H1 (cell line): ENCODE data around the gene PDLIM4. TPM values are rescaled to one million over a fixed set of nuclear protein-coding genes. Genes with fewer than 3 reads are reported as not detected.

Experiments used
- BCL11A ChIP-seq, 2 experiments: IDR thresholded peaks; one replicate each; pipeline ENCODE4 v1.6.1; 2011; ENCODE audit warnings: low read depth in 2 of 2, low read length in 2 of 2, mild to moderate bottlenecking in 2 of 2
- GABPA ChIP-seq: IDR thresholded peaks from 2 replicates; pipeline ENCODE4 v1.6.1; 2011; ENCODE audit warnings: mild to moderate bottlenecking, low read length, moderate library complexity, borderline replicate concordance; ENCODE audit not compliant: insufficient read depth
- HDAC2 ChIP-seq, 2 experiments: fragments of 300-600 bp in 1 of 2; sonication (generic) in 1 of 2; IDR thresholded peaks; 2 replicates each; pipeline ENCODE4 v1.6.1; 2011 to 2012; ENCODE audit warnings: low read depth in 2 of 2, low read length in 2 of 2, mild to moderate bottlenecking in 2 of 2, moderate library complexity in 2 of 2, borderline replicate concordance in 1 of 2, inconsistent platforms in 1 of 2
- KDM1A ChIP-seq: fragments of 200-600, 300-600 bp; sonication (generic); IDR thresholded peaks from 2 replicates; pipeline ENCODE4 v1.7.1; 2016; ENCODE audit warnings: mild to moderate bottlenecking, low read length, borderline replicate concordance
- PHF8 ChIP-seq: fragments of 200-600 bp; sonication (generic); conservative IDR thresholded peaks from 2 replicates; pipeline ENCODE4 v1.7.1; 2012; ENCODE audit warnings: low read depth, mild to moderate bottlenecking, inconsistent platforms, low read length, moderate library complexity
- POU5F1 ChIP-seq: IDR thresholded peaks from 2 replicates; pipeline ENCODE4 v1.6.1; 2011; ENCODE audit warnings: low read depth, mild to moderate bottlenecking, low read length, moderate library complexity
- RAD21 ChIP-seq, 2 experiments: IDR thresholded peaks in 1 of 2; conservative IDR thresholded peaks in 1 of 2; 2 replicates each; pipeline ENCODE4 v1.6.1; 2011; ENCODE audit warnings: low read depth in 2 of 2, low read length in 2 of 2, improper control_type of control experiment in 1 of 2, inconsistent platforms in 1 of 2, mild to moderate bottlenecking in 1 of 2, moderate library complexity in 1 of 2
- RBBP5 ChIP-seq: IDR thresholded peaks from 2 replicates; pipeline ENCODE4 v1.7.1; 2012; ENCODE audit warnings: low read depth, mild to moderate bottlenecking, inconsistent platforms, low read length, moderate library complexity, borderline replicate concordance
- SP2 ChIP-seq: IDR thresholded peaks from 2 replicates; pipeline ENCODE4 v1.6.1; 2012; ENCODE audit warnings: mild to moderate bottlenecking, low read length, inconsistent platforms
- TEAD4 ChIP-seq: IDR thresholded peaks from 2 replicates; pipeline ENCODE4 v1.6.1; 2012; ENCODE audit warnings: low read depth, low read length, inconsistent platforms, mixed read lengths
- polyA plus RNA-seq, 7 experiments: library from polyadenylated mRNA; depleted of rRNA in 3 of 7; stranded (reverse) in 5 of 7; unstranded in 2 of 7; fragments of >200 nt in 5 of 7; fragments of 200-250 nt in 2 of 7; gene quantifications; 1 replicate in 5 of 7; 2 replicates in 1 of 7; 4 replicates in 1 of 7; pipeline versions ENCODE4 v1.2.1 to v1.2.3, GENCODE V29; 2011 to 2013; ENCODE audit warnings: missing spikeins in 2 of 7, mixed read lengths in 2 of 7
- total RNA-seq: library from RNA; stranded (reverse); fragmentation: NEBNext Ultra II Directional; extraction: Animal tissue kit (Norgen Biotek cat#: 25700); gene quantifications from 2 replicates; pipeline ENCODE4 v1.2.1, GENCODE V29; 2021
- TF ChIP-seq, protein P1 (sequence below): IDR thresholded peaks from 2 replicates; pipeline ENCODE4 v1.6.1; 2012; ENCODE audit warnings: inconsistent platforms
- TF ChIP-seq, protein P2 (sequence below): IDR thresholded peaks from 2 replicates; pipeline ENCODE4 v1.6.1; 2012; ENCODE audit warnings: inconsistent platforms
- TF ChIP-seq, protein P3 (sequence below): IDR thresholded peaks from 2 replicates; pipeline ENCODE4 v1.6.1; 2012; ENCODE audit warnings: low read length, inconsistent platforms

Gene PDLIM4
- total and polyA plus RNA-seq, 2 of the 8 experiments (the other 6 are each of a cell fraction or from before 2014, with no cell fraction given), result 10.7 to 29.1 TPM

DNA sequence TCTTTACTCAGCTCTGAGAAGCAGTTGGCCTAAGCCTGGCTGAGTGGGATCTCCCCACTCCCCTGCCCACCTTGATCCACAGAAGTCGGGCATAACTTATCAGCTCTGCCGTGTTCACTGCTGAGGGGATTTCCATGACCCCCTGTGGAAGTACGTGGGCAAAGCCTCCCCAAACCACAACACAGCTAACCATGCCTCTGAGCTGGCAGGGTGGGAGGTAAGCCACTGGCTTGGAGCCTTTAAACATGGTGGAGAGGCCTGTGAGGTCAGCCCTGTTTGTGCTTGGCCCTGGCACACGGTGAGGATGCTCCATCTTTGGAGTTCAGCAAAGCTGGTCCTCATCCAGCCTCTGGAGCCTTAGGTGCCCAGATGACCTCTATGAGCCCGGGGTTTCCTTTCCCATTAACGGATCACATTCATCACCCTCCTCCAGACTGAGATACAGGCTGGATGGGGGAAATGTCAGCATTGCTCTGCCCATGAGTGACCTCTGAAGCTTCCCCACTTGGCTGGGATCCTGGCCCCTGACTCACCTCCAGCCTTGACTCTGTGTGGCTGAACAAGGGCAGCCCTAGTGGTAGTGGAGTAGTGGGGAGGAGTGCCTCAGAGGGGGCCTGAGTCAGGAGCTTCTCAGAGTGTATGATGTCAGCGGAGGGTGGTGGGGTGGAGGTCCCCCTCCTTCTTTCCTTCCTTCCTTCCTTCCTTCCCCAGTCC, 6.2 kb downstream of the PDLIM4 start (continued):
- TF ChIP-seq HDAC2 (IDR thresholded peaks at IDR 0.05; ENCODE audit: borderline replicate concordance in 1 of 2, low read depth in 2 of 2, low read length in 2 of 2), result no peak
- TF ChIP-seq KDM1A, result no peak
- no peak for TF ChIP-seq RBBP5
- TF ChIP-seq BCL11A (IDR thresholded peaks at IDR 0.05; ENCODE audit: low read depth in 2 of 2, low read length in 2 of 2), result no peak
- TF ChIP-seq SP2, result no peak
- TF ChIP-seq GABPA, result no peak
- TF ChIP-seq, protein P1, sequence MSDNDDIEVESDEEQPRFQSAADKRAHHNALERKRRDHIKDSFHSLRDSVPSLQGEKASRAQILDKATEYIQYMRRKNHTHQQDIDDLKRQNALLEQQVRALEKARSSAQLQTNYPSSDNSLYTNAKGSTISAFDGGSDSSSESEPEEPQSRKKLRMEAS, result no peak
- TF ChIP-seq POU5F1, result no peak
- TF ChIP-seq, protein P2, sequence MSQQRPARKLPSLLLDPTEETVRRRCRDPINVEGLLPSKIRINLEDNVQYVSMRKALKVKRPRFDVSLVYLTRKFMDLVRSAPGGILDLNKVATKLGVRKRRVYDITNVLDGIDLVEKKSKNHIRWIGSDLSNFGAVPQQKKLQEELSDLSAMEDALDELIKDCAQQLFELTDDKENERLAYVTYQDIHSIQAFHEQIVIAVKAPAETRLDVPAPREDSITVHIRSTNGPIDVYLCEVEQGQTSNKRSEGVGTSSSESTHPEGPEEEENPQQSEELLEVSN, result no peak
- TF ChIP-seq, protein P3, sequence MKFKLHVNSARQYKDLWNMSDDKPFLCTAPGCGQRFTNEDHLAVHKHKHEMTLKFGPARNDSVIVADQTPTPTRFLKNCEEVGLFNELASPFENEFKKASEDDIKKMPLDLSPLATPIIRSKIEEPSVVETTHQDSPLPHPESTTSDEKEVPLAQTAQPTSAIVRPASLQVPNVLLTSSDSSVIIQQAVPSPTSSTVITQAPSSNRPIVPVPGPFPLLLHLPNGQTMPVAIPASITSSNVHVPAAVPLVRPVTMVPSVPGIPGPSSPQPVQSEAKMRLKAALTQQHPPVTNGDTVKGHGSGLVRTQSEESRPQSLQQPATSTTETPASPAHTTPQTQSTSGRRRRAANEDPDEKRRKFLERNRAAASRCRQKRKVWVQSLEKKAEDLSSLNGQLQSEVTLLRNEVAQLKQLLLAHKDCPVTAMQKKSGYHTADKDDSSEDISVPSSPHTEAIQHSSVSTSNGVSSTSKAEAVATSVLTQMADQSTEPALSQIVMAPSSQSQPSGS, result no peak
- no peak for TF ChIP-seq TEAD4
- no peak for TF ChIP-seq PHF8
- TF ChIP-seq RAD21 (IDR thresholded peaks at IDR 0.05 in 1 of 2, conservative IDR thresholded peaks at IDR 0.05 in 1 of 2; ENCODE audit: low read depth in 2 of 2, low read length in 2 of 2), result no peak
